K562 (cell line): ENCODE data around the gene ZNF236. TPM values are rescaled to one million over a fixed set of nuclear protein-coding genes. Genes with fewer than 3 reads are reported as not detected.

Source experiments
- EGR1 ChIP-seq: fragments of 450-650 bp; conservative IDR thresholded peaks from 2 replicates; pipeline ENCODE4 v1.6.1; 2017; ENCODE audit warnings: mild to moderate bottlenecking
- MGA ChIP-seq: fragments of 450-650 bp; IDR thresholded peaks from 2 replicates; pipeline ENCODE4 v1.6.1; 2016; ENCODE audit warnings: mild to moderate bottlenecking, moderate library complexity
- SIX5 ChIP-seq, 2 experiments: IDR thresholded peaks; 2 replicates each; pipeline ENCODE4 v1.6.1; 2011; ENCODE audit warnings: low read length in 2 of 2, borderline replicate concordance in 1 of 2, low read depth in 1 of 2, mild to moderate bottlenecking in 1 of 2, moderate library complexity in 1 of 2; ENCODE audit not compliant: insufficient read depth in 1 of 2
- polyA plus RNA-seq, 8 experiments: library from polyadenylated mRNA; depleted of rRNA in 4 of 8; stranded (reverse) in 5 of 8; unstranded in 3 of 8; fragments of >200 nt; fragmentation: Nextera tagmentation in 2 of 8; fragmentation: Illumina TruSeq in 1 of 8; extraction: Ambion mirVana in 2 of 8; extraction: Trizol in 1 of 8; gene quantifications; 2 replicates each; pipeline versions ENCODE4 v1.2.1 to v1.2.3, GENCODE V29; 2011 to 2014; ENCODE audit warnings: inconsistent platforms in 1 of 8, missing spikeins in 1 of 8
- total RNA-seq, 7 experiments: library from RNA; depleted of rRNA in 6 of 7; stranded (reverse); fragments of >200 nt in 6 of 7; fragmentation: Illumina TruSeq in 2 of 7; extraction: Trizol in 2 of 7; gene quantifications; 2 replicates each; pipeline versions ENCODE4 v1.2.1 to v1.2.3, GENCODE V29; 2011 to 2021; ENCODE audit warnings: low replicate concordance in 1 of 7

ZNF236 gene
- total and polyA plus RNA-seq, 9 of the 15 experiments (the other 6 are each of a cell fraction or from before 2014, with no cell fraction given) = 0.35 to 8.7 (median 3.4) TPM

- no peak for TF ChIP-seq MGA
- 0 out of 2 replicates have a peak, but pooled peaks have one; percentile 15 for TF ChIP-seq EGR1
- TF ChIP-seq SIX5 (IDR thresholded peaks at IDR 0.05; ENCODE audit: borderline replicate concordance in 1 of 2, insufficient read depth in 1 of 2, low read depth in 1 of 2, low read length in 2 of 2) = no peak
Observed at GRCh38 chr18:76855594-76855993, 33.2 kb downstream of the ZNF236 start (continued).
